ENCODE results near the gene GAS5. TPM values are rescaled to one million over a fixed set of nuclear protein-coding genes. Genes with fewer than 3 reads are reported as not detected.

GAS5 gene
- total RNA-seq (2022; extraction: Qiagen RNA extraction; ENCODE audit: low read depth) = 276 to 364 TPM (median 308 TPM) in 5 replicates

GRCh38 chr1:173867753-173868265, at the start of gene GAS5:
TSS of gene GAS5 (minus strand) at chr1:173867989.

GRCh38 chr1:173917149-173917548, 49.4 kb upstream of the GAS5 start, which contains the start of gene SERPINC1:
TSS of gene SERPINC1 (minus strand) at chr1:173917327. CDS start at chr1:173917259, 68 bp downstream.

GRCh38 chr1:173868266-173869020, 654 bp upstream of the GAS5 start, which contains the start of gene ZBTB37:
TSS of gene ZBTB37 (plus strand) at chr1:173868380. CDS start at chr1:173870226, 1,846 bp downstream.

GRCh38 chr1:173824315-173825081, 43.3 kb downstream of the GAS5 start, which contains the start of the genes CENPL and DARS2:
TSS of gene CENPL (minus strand) at chr1:173824883. CDS start at chr1:173811299, 13,584 bp downstream.
TSS of gene DARS2 (plus strand) at chr1:173824673. CDS start at chr1:173825230, 557 bp downstream.

Other genes with a start within 250 kb of the GAS5 start
- not detected in 5 replicates for gene TEX50, start 232.7 kb downstream of the GAS5 start, total RNA-seq (2022; extraction: Qiagen RNA extraction; ENCODE audit: low read depth)
- 0.06 to 0.17 TPM (median 0.16 TPM) in 4 of 5 replicates, not detected in the other for gene ANKRD45, start 198.1 kb downstream of the GAS5 start, total RNA-seq (2022; extraction: Qiagen RNA extraction; ENCODE audit: low read depth)
- gene KLHL20, start 153.0 kb downstream of the GAS5 start, total RNA-seq (2022; extraction: Qiagen RNA extraction; ENCODE audit: low read depth) = 10.8 to 12.8 TPM (median 12.4 TPM) in 5 replicates
- 39.7 to 47.4 TPM (median 45.3 TPM) in 5 replicates for gene DARS2, start 43.3 kb downstream of the GAS5 start, total RNA-seq (2022; extraction: Qiagen RNA extraction; ENCODE audit: low read depth)
- 11.7 to 15.2 TPM (median 13.2 TPM) in 5 replicates for gene CENPL, start 43.1 kb downstream of the GAS5 start, total RNA-seq (2022; extraction: Qiagen RNA extraction; ENCODE audit: low read depth)
- gene ZBTB37, start 391 bp upstream of the GAS5 start, total RNA-seq (2022; extraction: Qiagen RNA extraction; ENCODE audit: low read depth) = 1.1 to 1.9 TPM (median 1.5 TPM) in 5 replicates
- gene SERPINC1, start 49.3 kb upstream of the GAS5 start, total RNA-seq (2022; extraction: Qiagen RNA extraction; ENCODE audit: low read depth) = 0.07 TPM in 2 of 5 replicates, not detected in the others
- gene RC3H1, start 154.4 kb upstream of the GAS5 start, total RNA-seq (2022; extraction: Qiagen RNA extraction; ENCODE audit: low read depth) = 5.7 to 7.7 TPM (median 7.1 TPM) in 5 replicates